Trophoblast cell (in vitro differentiated cells and primary cell): ENCODE data around the gene OTOF.

Experiments
- DNase-seq, 2 donors: peaks; one replicate each; pipeline ENCODE4 v3.0.0-alpha.2; 2016
- H2AFZ ChIP-seq: 2 replicates; pipeline ENCODE4 v1.6.1; 2013; ENCODE audit warnings: low read length, moderate library complexity, mild to moderate bottlenecking; ENCODE audit not compliant: insufficient read depth, poor library complexity
- H2AK5ac ChIP-seq: 2 replicates; pipeline ENCODE4 v1.6.1; 2013; ENCODE audit warnings: mild to moderate bottlenecking, low read length
- H2BK120ac ChIP-seq: 2 replicates; pipeline ENCODE4 v1.6.1; 2013; ENCODE audit warnings: low read length, mild to moderate bottlenecking, moderate library complexity; ENCODE audit not compliant: insufficient read depth, poor library complexity
- H2BK12ac ChIP-seq: 2 replicates; pipeline ENCODE4 v1.6.1; 2013; ENCODE audit warnings: mild to moderate bottlenecking, low read length, moderate library complexity
- H2BK5ac ChIP-seq: 2 replicates; pipeline ENCODE4 v1.6.1; 2013; ENCODE audit warnings: low read length, low read depth, moderate library complexity, mild to moderate bottlenecking; ENCODE audit not compliant: poor library complexity
- H3K14ac ChIP-seq: 2 replicates; pipeline ENCODE4 v1.6.1; 2013; ENCODE audit warnings: mild to moderate bottlenecking, low read length
- H3K18ac ChIP-seq: 2 replicates; pipeline ENCODE4 v1.6.1; 2013; ENCODE audit warnings: mild to moderate bottlenecking, low read length
- H3K23ac ChIP-seq: 2 replicates; pipeline ENCODE4 v1.6.1; 2013; ENCODE audit warnings: low read length
- H3K27ac ChIP-seq: 2 replicates; pipeline ENCODE4 v1.5.1; 2013; ENCODE audit warnings: low read depth, mild to moderate bottlenecking, inconsistent platforms, low read length, moderate library complexity
- H3K27me3 ChIP-seq: 2 replicates; pipeline ENCODE4 v1.6.1; 2013; ENCODE audit warnings: inconsistent platforms, mild to moderate bottlenecking, low read length, moderate library complexity; ENCODE audit not compliant: insufficient read depth
- H3K36me3 ChIP-seq, 2 experiments: 1 replicate in 1 of 2; 2 replicates in 1 of 2; pipeline ENCODE4 v1.6.1; 2013; ENCODE audit warnings: low read length in 2 of 2, mild to moderate bottlenecking in 2 of 2, moderate library complexity in 1 of 2; ENCODE audit not compliant: insufficient read depth in 2 of 2, control insufficient read depth in 1 of 2
- H3K4ac ChIP-seq: 2 replicates; pipeline ENCODE4 v1.6.1; 2013; ENCODE audit warnings: low read depth, mild to moderate bottlenecking, low read length, moderate library complexity
- H3K4me1 ChIP-seq, 2 experiments: 1 replicate in 1 of 2; 2 replicates in 1 of 2; pipeline ENCODE4 v1.6.1; 2013; ENCODE audit warnings: low read length in 2 of 2, mild to moderate bottlenecking in 2 of 2, moderate library complexity in 1 of 2; ENCODE audit not compliant: insufficient read depth in 2 of 2, control insufficient read depth in 1 of 2
- H3K4me2 ChIP-seq: 2 replicates; pipeline ENCODE4 v1.6.1; 2013; ENCODE audit warnings: inconsistent platforms, mild to moderate bottlenecking, low read length, moderate library complexity
- H3K4me3 ChIP-seq: 2 replicates; pipeline ENCODE4 v1.5.1; 2013; ENCODE audit warnings: mild to moderate bottlenecking, low read depth, low read length, inconsistent platforms
- H3K79me1 ChIP-seq: one replicate; pipeline ENCODE4 v1.6.1; 2013; ENCODE audit warnings: low read length
- H3K79me2 ChIP-seq: 2 replicates; pipeline ENCODE4 v1.6.1; 2013; ENCODE audit warnings: low read length, mild to moderate bottlenecking; ENCODE audit not compliant: control insufficient read depth, insufficient read depth, poor library complexity
- H3K9ac ChIP-seq: 2 replicates; pipeline ENCODE4 v1.6.1; 2013; ENCODE audit warnings: mild to moderate bottlenecking, low read length
- H3K9me3 ChIP-seq: 2 replicates; pipeline ENCODE4 v1.6.1; 2013; ENCODE audit warnings: low read depth, mild to moderate bottlenecking, control low read depth, inconsistent platforms, low read length; ENCODE audit not compliant: insufficient read depth
- H4K12ac ChIP-seq: 2 replicates; pipeline ENCODE4 v1.6.1; 2013; ENCODE audit warnings: low read depth, mild to moderate bottlenecking, low read length, moderate library complexity
- H4K8ac ChIP-seq: 2 replicates; pipeline ENCODE4 v1.6.1; 2013; ENCODE audit warnings: low read depth, mild to moderate bottlenecking, low read length, moderate library complexity
- H4K91ac ChIP-seq: one replicate; pipeline ENCODE4 v1.6.1; 2013; ENCODE audit warnings: low read depth, mild to moderate bottlenecking, low read length, moderate library complexity
- WGBS: extraction: QIAGEN DNeasy Blood & Tissue Kit; methylation state at CpG from one replicate; pipeline ENCODE4 v1.1.7; 2013; ENCODE audit warnings: missing lambda C conversion rate; ENCODE audit not compliant: insufficient read length, insufficient coverage; ENCODE audit errors: extremely low coverage; 5-methylcytosine and 5-hydroxymethylcytosine counted together

The OTOF gene

GRCh38 chr2:26495705-26496297 lies 17.9 kb upstream of the OTOF start:
- Histone ChIP-seq H2BK12ac (no peak overlapping the region), H3K79me2 (no peaks in the 10 kb centered on the region), H4K12ac (no peak overlapping the region), H4K91ac (no peak overlapping the region), H2AK5ac (no peak overlapping the region), H3K4me3 (no peak overlapping the region), H3K9ac (no peak overlapping the region), H4K8ac (no peak overlapping the region), H2BK5ac (no peak overlapping the region), H3K4me2 (no peak overlapping the region), H3K4me1 (no peaks in the 10 kb centered on the region), H3K79me1 (no peaks in the 10 kb centered on the region), H3K4ac (no peak overlapping the region), H3K27ac (no peak overlapping the region), H2AFZ (no peak overlapping the region), H2BK120ac (no peak overlapping the region), H3K14ac (no peak overlapping the region), H3K27me3 (no peaks in the 10 kb centered on the region), H3K9me3 (no peaks in the 10 kb centered on the region), H3K18ac (no peak overlapping the region), H3K23ac (no peak overlapping the region), H3K36me3 (no peaks in the 10 kb centered on the region)
- WGBS, result no CpG with 5 or more reads among the region's 8 CpGs
- DNase-seq, result no peak

- H3K23ac ChIP-seq, result no peak overlapping the region
Observed at GRCh38 chr2:26494891-26495290, 17.0 kb upstream of the OTOF start.

GRCh38 chr2:26494199-26494598 lies 16.3 kb upstream of the OTOF start:
- Histone ChIP-seq H4K12ac (no peak overlapping the region), H2BK120ac (no peak overlapping the region), H2BK5ac (no peak overlapping the region), H3K18ac (no peak overlapping the region), H3K14ac (no peak overlapping the region), H3K79me1 (no peaks in the 10 kb centered on the region), H3K27ac (no peak overlapping the region), H3K9ac (no peak overlapping the region), H2BK12ac (no peak overlapping the region), H2AK5ac (no peak overlapping the region), H3K79me2 (no peaks in the 10 kb centered on the region), H3K4me2 (no peak overlapping the region), H3K4ac (no peak overlapping the region), H3K4me3 (no peak overlapping the region), H3K9me3 (peaks cover 3% of the 10 kb centered on the region), H2AFZ (no peak overlapping the region), H4K8ac (no peak overlapping the region), H3K4me1 (no peaks in the 10 kb centered on the region), H3K27me3 (no peaks in the 10 kb centered on the region), H4K91ac (no peak overlapping the region), H3K23ac (no peak overlapping the region), H3K36me3 (no peaks in the 10 kb centered on the region)
- no CpG with 5 or more reads among the region's 4 CpGs for WGBS
- DNase-seq, result no peak

More at GRCh38 chr2:26494891-26495290, 17.0 kb upstream of the OTOF start:
- Histone ChIP-seq H4K91ac (no peak overlapping the region), H2AK5ac (no peak overlapping the region), H3K27ac (no peak overlapping the region), H2AFZ (no peak overlapping the region), H3K9ac (no peak overlapping the region), H3K79me1 (no peaks in the 10 kb centered on the region), H3K4me2 (no peak overlapping the region), H3K4me3 (no peak overlapping the region), H3K14ac (no peak overlapping the region), H4K12ac (no peak overlapping the region), H3K18ac (no peak overlapping the region), H3K79me2 (no peaks in the 10 kb centered on the region), H3K9me3 (peaks cover under 1% of the 10 kb centered on the region), H2BK12ac (no peak overlapping the region), H2BK120ac (no peak overlapping the region), H3K4me1 (no peaks in the 10 kb centered on the region), H3K27me3 (no peaks in the 10 kb centered on the region), H2BK5ac (no peak overlapping the region), H3K36me3 (no peaks in the 10 kb centered on the region), H3K4ac (no peak overlapping the region), H4K8ac (no peak overlapping the region)
- DNase-seq, result no peak
- no CpG with 5 or more reads among the region's 8 CpGs for WGBS

DNA sequence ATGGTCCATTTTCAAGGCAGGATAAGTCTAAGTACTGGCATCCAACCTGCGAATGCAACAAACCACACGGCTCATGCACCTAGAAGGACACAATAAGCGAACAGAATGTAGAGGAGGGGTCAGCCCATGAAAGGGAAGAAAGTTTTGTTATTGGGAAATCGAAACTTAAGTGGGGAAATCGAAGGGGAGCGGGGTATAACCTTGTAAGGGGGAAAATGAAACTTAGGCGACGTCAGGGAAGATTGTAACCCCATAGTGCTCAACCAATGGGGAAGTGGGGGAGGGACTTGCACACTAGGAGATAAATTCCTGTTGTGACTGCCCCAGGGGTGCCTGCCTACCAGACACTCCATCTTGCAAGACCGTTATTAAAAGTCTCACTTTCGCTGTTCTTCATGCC lies 15.6 kb upstream of the OTOF start:
- no peak overlapping the region for H3K4me3 ChIP-seq
- 100% methylated on average over 3 of the region's 10 CpGs for WGBS

More for the DNA sequence above, 15.6 kb upstream of the OTOF start:
- Histone ChIP-seq H3K18ac (no peak overlapping the region), H3K4me2 (no peak overlapping the region), H2AFZ (no peak overlapping the region), H4K8ac (no peak overlapping the region), H4K12ac (no peak overlapping the region), H3K27me3 (no peaks in the 10 kb centered on the region), H3K14ac (no peak overlapping the region), H2BK5ac (no peak overlapping the region), H3K79me2 (no peaks in the 10 kb centered on the region), H3K4me1 (no peaks in the 10 kb centered on the region), H3K79me1 (no peaks in the 10 kb centered on the region), H2BK12ac (no peak overlapping the region), H3K27ac (no peak overlapping the region), H3K36me3 (no peaks in the 10 kb centered on the region), H3K9me3 (peaks cover 3% of the 10 kb centered on the region), H3K9ac (no peak overlapping the region), H2AK5ac (no peak overlapping the region), H3K4ac (no peak overlapping the region), H4K91ac (no peak overlapping the region), H2BK120ac (no peak overlapping the region), H3K23ac (no peak overlapping the region)
- DNase-seq, result no peak
